NCI-H460 (cell line): ENCODE measurements around the gene ACTRT3. TPM values are rescaled to one million over a fixed set of nuclear protein-coding genes. Genes with fewer than 3 reads are reported as not detected.
A peak's percentile ranks its signal among the peaks of the same experiment; 100 is the strongest.

ENCODE experiments used
- DNase-seq: peaks from one replicate; pipeline ENCODE4 v3.0.0-alpha.2; 2016; ENCODE audit warnings: low read depth; ENCODE audit errors: extremely low read depth
- polyA plus RNA-seq: library from polyadenylated mRNA; depleted of rRNA; stranded (reverse); fragments of >200 nt; gene quantifications from 2 replicates; pipeline ENCODE4 v1.2.3, GENCODE V29; 2014; cell fraction: nucleus; rRNA removed
- total RNA-seq: library from RNA; depleted of rRNA; stranded (reverse); fragments of >200 nt; shearing (Covaris generic); gene quantifications from 2 replicates; pipeline ENCODE4 v1.2.3, GENCODE V29; 2014; rRNA removed

Gene ACTRT3
- 0.26 and 0.67 TPM in 2 replicates for total RNA-seq
- polyA plus RNA-seq, result 0.78 and 2.3 TPM in 2 replicates

GRCh38 chr3:169769287-169770181 lies at the start of gene ACTRT3:
Gene ACTRT3 (minus strand): TSS chr3:169769561. CDS start chr3:169769520, 41 bp downstream.
- DNase-seq, result peak; percentile 35

GRCh38 chr3:169818316-169818715 lies 49.0 kb upstream of the ACTRT3 start:
- no peak for DNase-seq

- DNase-seq, result no peak
These were observed 46.3 kb upstream of the ACTRT3 start for GRCh38 chr3:169815590-169816150.

- DNase-seq, result peak; percentile 33
These were observed 44.6 kb upstream of the ACTRT3 start for GRCh38 chr3:169813757-169814517.

GRCh38 chr3:169813278-169813677 lies 43.9 kb upstream of the ACTRT3 start:
- DNase-seq, result no peak

- DNase-seq, result peak; percentile 84
These were observed 43.2 kb upstream of the ACTRT3 start, which contains the start of the genes LRRC34 and LRRIQ4 for GRCh38 chr3:169812332-169813235. Gene LRRC34 (minus strand): TSS chr3:169812904. CDS start chr3:169812548, 356 bp downstream. Gene LRRIQ4 (plus strand): TSS chr3:169812870. CDS start chr3:169821922, 9,052 bp downstream.

- DNase-seq, result peak; percentile 11
These were observed 42.4 kb upstream of the ACTRT3 start for GRCh38 chr3:169811631-169812331.

- DNase-seq, result no peak
These were observed 40.0 kb upstream of the ACTRT3 start for GRCh38 chr3:169809230-169809795.

- DNase-seq, result no peak
These were observed 35.3 kb upstream of the ACTRT3 start for GRCh38 chr3:169804681-169805080.

GRCh38 chr3:169792359-169792758 lies 23.0 kb upstream of the ACTRT3 start:
- no peak for DNase-seq

- DNase-seq, result no peak
These were observed 21.5 kb upstream of the ACTRT3 start for GRCh38 chr3:169790687-169791429.

GRCh38 chr3:169790219-169790618 lies 20.9 kb upstream of the ACTRT3 start:
- no peak for DNase-seq

GRCh38 chr3:169787791-169788190 lies 18.4 kb upstream of the ACTRT3 start:
- no peak for DNase-seq

GRCh38 chr3:169787120-169787519 lies 17.8 kb upstream of the ACTRT3 start:
- DNase-seq, result no peak

- DNase-seq, result no peak
These were observed 12.0 kb upstream of the ACTRT3 start for GRCh38 chr3:169781209-169781855.

- no peak for DNase-seq
These were observed 11.4 kb upstream of the ACTRT3 start for GRCh38 chr3:169780742-169781141.

GRCh38 chr3:169777822-169778221 lies 8.5 kb upstream of the ACTRT3 start:
- DNase-seq, result no peak

- no peak for DNase-seq
These were observed 4.8 kb upstream of the ACTRT3 start for GRCh38 chr3:169774186-169774585.
